Panc1 (cell line): ENCODE results near the gene BTBD9. TPM values are rescaled to one million over a fixed set of nuclear protein-coding genes. Genes with fewer than 3 reads are reported as not detected.

Experiments used
- ATAC-seq: fragments of 200-7000 bp; cut with Tn5 transposase; 2 replicates; pipeline ENCODE4 v1.9.1; 2020; ENCODE audit warnings: mild to moderate bottlenecking, moderate library complexity
- BruUV-seq: library from RNA; stranded (reverse); fragments of 400-500 nt; replicated peaks from 2 replicates; lab custom pipeline; 2021; lab: Mats Ljungman, UMichigan
- CTCF ChIA-PET: fragments of 300-600 bp; sonication (Branson Sonifier 250); formaldehyde crosslinking; loops from one replicate; lab custom pipeline; 2022; ENCODE audit warnings: antibody characterized with exemption; lab: Charles Lee
- POLR2A ChIA-PET: fragments of 300-600 bp; sonication (Branson Sonifier 250); formaldehyde crosslinking; loops from one replicate; lab custom pipeline; 2022; ENCODE audit warnings: antibody characterized with exemption; lab: Charles Lee
- DNase-seq: peaks from one replicate; pipeline ENCODE4 v3.0.0-alpha.2; 2010; ENCODE audit warnings: low read depth, low spot score
- H3K27ac ChIP-seq: 2 replicates; pipeline ENCODE4 v1.5.1; 2011; ENCODE audit warnings: mild to moderate bottlenecking, low read length, inconsistent platforms
- H3K27me3 ChIP-seq: fragments of 200-500 bp; sonication (Bioruptor generic); 2 replicates; pipeline ENCODE4 v1.6.0; 2014; ENCODE audit warnings: low read length, inconsistent platforms; ENCODE audit not compliant: control insufficient read depth, insufficient read depth
- H3K36me3 ChIP-seq: fragments of 200-500 bp; sonication (Bioruptor generic); 2 replicates; pipeline ENCODE4 v1.5.1; 2014; ENCODE audit warnings: inconsistent platforms, mild to moderate bottlenecking, low read length, moderate library complexity; ENCODE audit not compliant: control insufficient read depth, insufficient read depth
- H3K4me1 ChIP-seq: 2 replicates; pipeline ENCODE4 v1.5.1; 2011; ENCODE audit warnings: inconsistent platforms, mild to moderate bottlenecking, low read length, moderate library complexity; ENCODE audit not compliant: control insufficient read depth, insufficient read depth
- H3K4me3 ChIP-seq, 2 experiments: 2 replicates each; pipeline ENCODE4 v1.5.1; 2011 to 2012; ENCODE audit warnings: low read depth in 2 of 2, low read length in 2 of 2, mild to moderate bottlenecking in 2 of 2, inconsistent platforms in 1 of 2, moderate library complexity in 1 of 2
- H3K9me3 ChIP-seq: fragments of 200-500 bp; sonication (Bioruptor generic); 2 replicates; pipeline ENCODE4 v1.5.1; 2014; ENCODE audit warnings: low read depth, mild to moderate bottlenecking, inconsistent platforms, low read length, moderate library complexity; ENCODE audit not compliant: control insufficient read depth, insufficient read depth
- POLR2AphosphoS5 ChIP-seq: IDR thresholded peaks from 2 replicates; pipeline ENCODE4 v1.6.1; 2012; ENCODE audit warnings: mild to moderate bottlenecking, low read depth, low read length, moderate library complexity
- REST ChIP-seq, 2 experiments: IDR thresholded peaks; 2 replicates each; pipeline ENCODE4 v1.6.1; 2011 to 2012; ENCODE audit warnings: low read depth in 2 of 2, control low read depth in 1 of 2, low read length in 1 of 2, mild to moderate bottlenecking in 1 of 2, moderate library complexity in 1 of 2; ENCODE audit not compliant: insufficient read depth in 1 of 2
- SIN3A ChIP-seq: IDR thresholded peaks from 2 replicates; pipeline ENCODE4 v1.6.1; 2012; ENCODE audit warnings: low read depth, mild to moderate bottlenecking, low read length, moderate library complexity, borderline replicate concordance; ENCODE audit not compliant: insufficient read depth
- TCF7L2 ChIP-seq: IDR thresholded peaks from 2 replicates; pipeline ENCODE4 v1.6.1; 2011; ENCODE audit warnings: mild to moderate bottlenecking, low read depth, low read length, inconsistent platforms
- in situ Hi-C: cut with HindIII; loops from 2 replicates; pipeline ENCODE4 v1.10.0; 2016; ENCODE audit warnings: low sequenced_read_pairs, low pct_unique_long_range_greater_than_20kb
- intact Hi-C: fragments of 100-400 bp; cut with micrococcal nuclease; formaldehyde crosslinking; loops from one replicate; pipeline ENCODE4 v1.10.0; 2022; ENCODE audit not compliant: unreplicated experiment
- total RNA-seq: library from RNA; stranded (reverse); gene quantifications from one replicate; pipeline ENCODE4 v1.2.1, GENCODE V29; 2021; ENCODE audit not compliant: unreplicated experiment
- TF ChIP-seq, protein P1 (sequence below): fragments of 450-650 bp; IDR thresholded peaks from 2 replicates; pipeline ENCODE4 v1.5.1; 2017; ENCODE audit warnings: mild to moderate bottlenecking

Gene BTBD9
- total RNA-seq, 1 experiment from 2014 or later = 12.8 TPM

GRCh38 chr6:38346291-38347079 is 293.2 kb downstream of the BTBD9 start:
- no peak overlapping the region for H3K27ac ChIP-seq
- H3K9me3 ChIP-seq = no peaks in the 10 kb centered on the region
- H3K27me3 ChIP-seq = no peaks in the 10 kb centered on the region
- no peak for TF ChIP-seq SIN3A
- TF ChIP-seq POLR2AphosphoS5 = no peak
- TF ChIP-seq, protein P1, sequence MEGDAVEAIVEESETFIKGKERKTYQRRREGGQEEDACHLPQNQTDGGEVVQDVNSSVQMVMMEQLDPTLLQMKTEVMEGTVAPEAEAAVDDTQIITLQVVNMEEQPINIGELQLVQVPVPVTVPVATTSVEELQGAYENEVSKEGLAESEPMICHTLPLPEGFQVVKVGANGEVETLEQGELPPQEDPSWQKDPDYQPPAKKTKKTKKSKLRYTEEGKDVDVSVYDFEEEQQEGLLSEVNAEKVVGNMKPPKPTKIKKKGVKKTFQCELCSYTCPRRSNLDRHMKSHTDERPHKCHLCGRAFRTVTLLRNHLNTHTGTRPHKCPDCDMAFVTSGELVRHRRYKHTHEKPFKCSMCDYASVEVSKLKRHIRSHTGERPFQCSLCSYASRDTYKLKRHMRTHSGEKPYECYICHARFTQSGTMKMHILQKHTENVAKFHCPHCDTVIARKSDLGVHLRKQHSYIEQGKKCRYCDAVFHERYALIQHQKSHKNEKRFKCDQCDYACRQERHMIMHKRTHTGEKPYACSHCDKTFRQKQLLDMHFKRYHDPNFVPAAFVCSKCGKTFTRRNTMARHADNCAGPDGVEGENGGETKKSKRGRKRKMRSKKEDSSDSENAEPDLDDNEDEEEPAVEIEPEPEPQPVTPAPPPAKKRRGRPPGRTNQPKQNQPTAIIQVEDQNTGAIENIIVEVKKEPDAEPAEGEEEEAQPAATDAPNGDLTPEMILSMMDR = no peak
- TF ChIP-seq TCF7L2 = no peak
- TF ChIP-seq REST (IDR thresholded peaks at IDR 0.05; ENCODE audit: insufficient read depth in 1 of 2, low read depth in 2 of 2, low read length in 1 of 2) = no peak
- no peaks in the 10 kb centered on the region for H3K36me3 ChIP-seq
- ChIA-PET CTCF (no interaction called here), POLR2A (no interaction called here)
- BruUV-seq = no TSS peak
- intact Hi-C loops = no loop called here
- no peak overlapping the region for H3K4me3 ChIP-seq
- in situ Hi-C loops = no loop called here
- H3K4me1 ChIP-seq = no peaks in the 10 kb centered on the region
- DNase-seq (no peak), ATAC-seq (no peak)

GRCh38 chr6:38345586-38345985 is 294.1 kb downstream of the BTBD9 start:
- intact Hi-C loops (no loop called here), in situ Hi-C loops (no loop called here)
- Histone ChIP-seq H3K36me3 (no peaks in the 10 kb centered on the region), H3K27ac (no peak overlapping the region), H3K9me3 (no peaks in the 10 kb centered on the region), H3K4me3 (no peak overlapping the region), H3K27me3 (no peaks in the 10 kb centered on the region), H3K4me1 (no peaks in the 10 kb centered on the region)
- no peak for DNase-seq
- ATAC-seq = no peak
- ChIA-PET CTCF (no interaction called here), POLR2A (interaction anchor here (0.6 kb wide), 1 partner anchor 22 kb away, joined by 3 read pairs; no protein-coding TSS in a partner anchor)
- BruUV-seq = no TSS peak
- no peak for TF ChIP-seq REST (IDR thresholded peaks at IDR 0.05; ENCODE audit: insufficient read depth in 1 of 2, low read depth in 2 of 2, low read length in 1 of 2)
